Endothelial cell of umbilical vein (primary cell): ENCODE data around the gene HOXC11.

Experiments
- CTCF ChIP-seq, 2 donors: IDR thresholded peaks; 1 replicate in 1 of 2; 2 replicates in 1 of 2; pipeline ENCODE4 v1.5.1; 2011; ENCODE audit warnings: low read length in 2 of 2, mild to moderate bottlenecking in 2 of 2, moderate library complexity in 2 of 2, control low read depth in 1 of 2, inconsistent platforms in 1 of 2, low read depth in 1 of 2; ENCODE audit not compliant: insufficient read depth in 1 of 2; ENCODE audit errors: extremely low read depth in 1 of 2
- EZH2 ChIP-seq: IDR thresholded peaks from 2 replicates; pipeline ENCODE4 v1.6.1; 2012; ENCODE audit warnings: borderline replicate concordance, low read depth, mild to moderate bottlenecking, moderate library complexity, low read length, inconsistent platforms; ENCODE audit not compliant: severe bottlenecking
- FOS ChIP-seq: IDR thresholded peaks from 2 replicates; pipeline ENCODE4 v1.6.1; 2011; ENCODE audit warnings: mild to moderate bottlenecking, low read length, moderate library complexity, borderline replicate concordance; ENCODE audit not compliant: insufficient read depth
- MAX ChIP-seq: IDR thresholded peaks from 2 replicates; pipeline ENCODE4 v1.6.1; 2011; ENCODE audit not compliant: insufficient read depth, insufficient read length
- MYC ChIP-seq: IDR thresholded peaks from one replicate; pipeline ENCODE4 v1.6.1; 2011; ENCODE audit warnings: mild to moderate bottlenecking, low read depth, low read length
- POLR2A ChIP-seq: IDR thresholded peaks from 2 replicates; pipeline ENCODE4 v1.6.1; 2012; ENCODE audit warnings: low read depth, mild to moderate bottlenecking, control low read depth, low read length
- POLR2AphosphoS5 ChIP-seq: IDR thresholded peaks from 2 replicates; pipeline ENCODE4 v1.6.1; 2012; ENCODE audit warnings: low read depth, mild to moderate bottlenecking, control low read depth, low read length, moderate library complexity; ENCODE audit not compliant: insufficient read depth

- TF ChIP-seq POLR2A = no peak
- TF ChIP-seq CTCF (IDR thresholded peaks at IDR 0.05; ENCODE audit: extremely low read depth in 1 of 2, insufficient read depth in 1 of 2, low read depth in 1 of 2, low read length in 2 of 2) = no peak
- TF ChIP-seq MYC = no peak
- no peak for TF ChIP-seq EZH2
- no peak for TF ChIP-seq FOS
- no peak for TF ChIP-seq MAX
- no peak for TF ChIP-seq POLR2AphosphoS5
These were observed 34.8 kb downstream of the HOXC11 start for GRCh38 chr12:54007538-54008259.
